H1 (cell line): ENCODE results near the gene WDR64. TPM values are rescaled to one million over a fixed set of nuclear protein-coding genes. Genes with fewer than 3 reads are reported as not detected.

ENCODE experiments used
- CTCF ChIA-PET: fragments of 300-600 bp; sonication (Branson Sonifier 250); formaldehyde crosslinking; loops from one replicate; lab custom pipeline; 2021; ENCODE audit not compliant: partially characterized antibody; lab: Charles Lee
- POLR2A ChIA-PET: fragments of 300-600 bp; sonication (Branson Sonifier 250); formaldehyde crosslinking; loops from one replicate; lab custom pipeline; 2021; ENCODE audit warnings: inconsistent platforms; ENCODE audit not compliant: partially characterized antibody; lab: Charles Lee
- DNase-seq, 2 experiments: peaks; one replicate each; pipeline versions ENCODE4 v3.0.0 to v3.0.0-alpha.2; 2010 to 2022; ENCODE audit warnings: low spot score in 2 of 2, low read depth in 1 of 2, mixed read lengths in 1 of 2
- FAIRE-seq: peaks from 2 replicates; lab custom pipeline; 2011; peaks lifted over from hg19 to GRCh38; lab: Jason Lieb, UNC
- H2AFZ ChIP-seq: 2 replicates; pipeline ENCODE4 v1.8.1; 2012; ENCODE audit warnings: low read length, inconsistent platforms
- H2AK5ac ChIP-seq: 2 replicates; pipeline ENCODE4 v1.6.1; 2013; ENCODE audit warnings: low read depth, low read length
- H2BK120ac ChIP-seq: replicated peaks from 2 replicates; pipeline ENCODE3; 2013; ENCODE audit warnings: low read depth, low read length, inconsistent platforms
- H2BK12ac ChIP-seq: 2 replicates; pipeline ENCODE4 v1.6.1; 2013; ENCODE audit warnings: low read depth, low read length
- H2BK15ac ChIP-seq: 2 replicates; pipeline ENCODE4 v1.6.1; 2013; ENCODE audit warnings: low read length
- H2BK20ac ChIP-seq: 2 replicates; pipeline ENCODE4 v1.6.1; 2013; ENCODE audit warnings: low read length
- H2BK5ac ChIP-seq: 2 replicates; pipeline ENCODE4 v1.6.1; 2013; ENCODE audit warnings: low read depth, low read length
- H3K14ac ChIP-seq: 2 replicates; pipeline ENCODE4 v1.6.1; 2013; ENCODE audit warnings: inconsistent platforms; ENCODE audit not compliant: insufficient read length
- H3K18ac ChIP-seq: 2 replicates; pipeline ENCODE4 v1.6.1; 2013; ENCODE audit warnings: low read length; ENCODE audit errors: extremely low read depth
- H3K23ac ChIP-seq: 2 replicates; pipeline ENCODE4 v1.6.1; 2013; ENCODE audit warnings: inconsistent platforms; ENCODE audit not compliant: insufficient read length
- H3K23me2 ChIP-seq: 2 replicates; pipeline ENCODE4 v1.6.1; 2013; ENCODE audit warnings: low read depth, low read length
- H3K27ac ChIP-seq: 2 replicates; pipeline ENCODE4 v1.6.1; 2011; ENCODE audit warnings: low read depth, low read length, inconsistent platforms
- H3K27me3 ChIP-seq, 4 experiments: replicated peaks in 1 of 4; 1 replicate in 1 of 4; 2 replicates in 3 of 4; pipeline versions ENCODE4 v1.6.1 to v1.8.1; 2011 to 2013; ENCODE audit warnings: low read length in 3 of 4, mild to moderate bottlenecking in 3 of 4, inconsistent platforms in 2 of 4, mixed read lengths in 2 of 4, moderate library complexity in 1 of 4; ENCODE audit not compliant: control insufficient read depth in 3 of 4, insufficient read depth in 3 of 4; ENCODE audit errors: extremely low read depth in 1 of 4
- H3K36me3 ChIP-seq, 4 experiments: 2 replicates each; pipeline versions ENCODE4 v1.6.1 to v1.8.1; 2011 to 2013; ENCODE audit warnings: mild to moderate bottlenecking in 4 of 4, low read length in 3 of 4, moderate library complexity in 2 of 4, control low read depth in 1 of 4, inconsistent platforms in 1 of 4; ENCODE audit not compliant: insufficient read depth in 4 of 4, control insufficient read depth in 2 of 4
- H3K4ac ChIP-seq: replicated peaks from 2 replicates; pipeline ENCODE3; 2013; ENCODE audit warnings: low read length, low read depth, mixed read lengths, inconsistent platforms; ENCODE audit not compliant: insufficient read length
- H3K4me1 ChIP-seq, 4 experiments: replicated peaks in 1 of 4; 1 replicate in 1 of 4; 2 replicates in 3 of 4; pipeline versions ENCODE4 v1.6.1 to v1.8.1; 2011 to 2013; ENCODE audit warnings: low read length in 3 of 4, inconsistent platforms in 2 of 4, mixed read lengths in 1 of 4; ENCODE audit not compliant: insufficient read depth in 4 of 4, control insufficient read depth in 3 of 4
- H3K4me2 ChIP-seq, 2 experiments: 2 replicates each; pipeline versions ENCODE4 v1.6.1 to v1.8.1; 2011 to 2013; ENCODE audit warnings: low read depth in 2 of 2, low read length in 2 of 2, control low read depth in 1 of 2, inconsistent platforms in 1 of 2, mild to moderate bottlenecking in 1 of 2; ENCODE audit not compliant: insufficient read depth in 1 of 2
- H3K4me3 ChIP-seq, 4 experiments: fragments of 200-600, 300-600 bp in 1 of 4; sonication (generic), shearing (Covaris generic), sonication (Bioruptor Twin) in 1 of 4; 2 replicates each; pipeline versions ENCODE4 v1.5.1 to v1.8.1; 2011 to 2016; ENCODE audit warnings: low read length in 4 of 4, low read depth in 3 of 4, control low read depth in 2 of 4, inconsistent platforms in 2 of 4, mild to moderate bottlenecking in 2 of 4, mixed read lengths in 1 of 4, moderate library complexity in 1 of 4; ENCODE audit not compliant: insufficient read depth in 2 of 4; ENCODE audit errors: extremely low read depth in 1 of 4
- H3K56ac ChIP-seq: replicated peaks from 2 replicates; pipeline ENCODE3; 2013; ENCODE audit warnings: low read depth, mild to moderate bottlenecking, mixed read lengths, low read length, inconsistent platforms; ENCODE audit not compliant: insufficient read length
- H3K79me1 ChIP-seq: 2 replicates; pipeline ENCODE4 v1.6.1; 2013; ENCODE audit warnings: low read depth, low read length, control low read depth
- H3K79me2 ChIP-seq, 2 experiments: 2 replicates each; pipeline versions ENCODE4 v1.6.1 to v1.8.1; 2012 to 2013; ENCODE audit warnings: low read length in 2 of 2, mild to moderate bottlenecking in 2 of 2, inconsistent platforms in 1 of 2; ENCODE audit not compliant: insufficient read depth in 2 of 2, control insufficient read depth in 1 of 2
- H3K9ac ChIP-seq, 4 experiments: replicated peaks in 1 of 4; 1 replicate in 1 of 4; 2 replicates in 3 of 4; pipeline versions ENCODE4 v1.6.1 to v1.8.1; 2011 to 2013; ENCODE audit warnings: low read depth in 3 of 4, low read length in 3 of 4, control low read depth in 2 of 4, mild to moderate bottlenecking in 2 of 4, moderate library complexity in 2 of 4, inconsistent platforms in 1 of 4; ENCODE audit errors: extremely low read depth in 1 of 4
- H3K9me3 ChIP-seq, 2 experiments: 2 replicates each; pipeline versions ENCODE4 v1.6.1 to v1.8.1; 2012 to 2013; ENCODE audit warnings: mild to moderate bottlenecking in 2 of 2, moderate library complexity in 2 of 2, control low read depth in 1 of 2, inconsistent platforms in 1 of 2, low read depth in 1 of 2, low read length in 1 of 2, mixed read lengths in 1 of 2; ENCODE audit not compliant: insufficient read depth in 2 of 2
- H4K20me1 ChIP-seq, 2 experiments: replicated peaks in 1 of 2; 2 replicates each; pipeline versions ENCODE3 to v1.8.1; 2011 to 2013; ENCODE audit warnings: inconsistent platforms in 2 of 2, low read length in 2 of 2, mild to moderate bottlenecking in 1 of 2; ENCODE audit not compliant: insufficient read depth in 2 of 2, control insufficient read depth in 1 of 2
- H4K5ac ChIP-seq: 2 replicates; pipeline ENCODE4 v1.6.1; 2013; ENCODE audit warnings: low read length, low read depth, mixed read lengths, inconsistent platforms; ENCODE audit not compliant: insufficient read length
- H4K8ac ChIP-seq: 2 replicates; pipeline ENCODE4 v1.8.0; 2013; ENCODE audit warnings: mild to moderate bottlenecking, moderate library complexity, low read length, inconsistent platforms; ENCODE audit not compliant: insufficient read depth; ENCODE audit errors: extremely low read depth
- H4K91ac ChIP-seq: replicated peaks from 2 replicates; pipeline ENCODE3; 2013; ENCODE audit warnings: low read length, mixed read lengths, inconsistent platforms; ENCODE audit not compliant: insufficient read length
- ASH2L ChIP-seq: fragments of 200-600, 300-600 bp; sonication (generic); IDR thresholded peaks from one replicate; pipeline ENCODE4 v1.7.1; 2017; ENCODE audit warnings: low read length
- HDAC2 ChIP-seq, 2 experiments: fragments of 300-600 bp in 1 of 2; sonication (generic) in 1 of 2; IDR thresholded peaks; 2 replicates each; pipeline ENCODE4 v1.6.1; 2011 to 2012; ENCODE audit warnings: low read depth in 2 of 2, low read length in 2 of 2, mild to moderate bottlenecking in 2 of 2, moderate library complexity in 2 of 2, borderline replicate concordance in 1 of 2, inconsistent platforms in 1 of 2
- POLR2AphosphoS5 ChIP-seq: IDR thresholded peaks from 2 replicates; pipeline ENCODE4 v1.6.1; 2011; ENCODE audit warnings: low read depth, low read length
- RBBP5 ChIP-seq: IDR thresholded peaks from 2 replicates; pipeline ENCODE4 v1.7.1; 2012; ENCODE audit warnings: low read depth, mild to moderate bottlenecking, inconsistent platforms, low read length, moderate library complexity, borderline replicate concordance
- SP1 ChIP-seq: IDR thresholded peaks from 2 replicates; pipeline ENCODE4 v1.6.1; 2011; ENCODE audit warnings: low read depth, low read length
- ZNF274 ChIP-seq: IDR thresholded peaks from 2 replicates; pipeline ENCODE4 v1.7.0; 2012; ENCODE audit warnings: low read length, borderline replicate concordance; ENCODE audit errors: extremely low read depth
- WGBS, 2 experiments: shearing (Covaris generic) in 1 of 2; methylation state at CpG; one replicate each; pipeline versions ENCODE4 v1.1.6 to v1.1.7; 2013 to 2015; ENCODE audit warnings: low lambda C conversion rate in 2 of 2, mixed read lengths in 2 of 2, inconsistent platforms in 1 of 2, low coverage in 1 of 2, missing lambda C conversion rate in 1 of 2; ENCODE audit not compliant: insufficient replicate concordance in 2 of 2, insufficient coverage in 1 of 2, insufficient read length in 1 of 2; ENCODE audit errors: extremely low coverage in 1 of 2, missing lambda C conversion rate in 1 of 2; 5-methylcytosine and 5-hydroxymethylcytosine counted together
- polyA plus RNA-seq, 7 experiments: library from polyadenylated mRNA; depleted of rRNA in 3 of 7; stranded (reverse) in 5 of 7; unstranded in 2 of 7; fragments of >200 nt in 5 of 7; fragments of 200-250 nt in 2 of 7; gene quantifications; 1 replicate in 5 of 7; 2 replicates in 1 of 7; 4 replicates in 1 of 7; pipeline versions ENCODE4 v1.2.1 to v1.2.3, GENCODE V29; 2011 to 2013; ENCODE audit warnings: missing spikeins in 2 of 7, mixed read lengths in 2 of 7
- total RNA-seq: library from RNA; stranded (reverse); fragmentation: NEBNext Ultra II Directional; extraction: Animal tissue kit (Norgen Biotek cat#: 25700); gene quantifications from 2 replicates; pipeline ENCODE4 v1.2.1, GENCODE V29; 2021

Gene WDR64
- total and polyA plus RNA-seq, 2 of the 8 experiments (the other 6 are each of a cell fraction or from before 2014, with no cell fraction given) = 0.02 TPM; not detected in 1

DNA sequence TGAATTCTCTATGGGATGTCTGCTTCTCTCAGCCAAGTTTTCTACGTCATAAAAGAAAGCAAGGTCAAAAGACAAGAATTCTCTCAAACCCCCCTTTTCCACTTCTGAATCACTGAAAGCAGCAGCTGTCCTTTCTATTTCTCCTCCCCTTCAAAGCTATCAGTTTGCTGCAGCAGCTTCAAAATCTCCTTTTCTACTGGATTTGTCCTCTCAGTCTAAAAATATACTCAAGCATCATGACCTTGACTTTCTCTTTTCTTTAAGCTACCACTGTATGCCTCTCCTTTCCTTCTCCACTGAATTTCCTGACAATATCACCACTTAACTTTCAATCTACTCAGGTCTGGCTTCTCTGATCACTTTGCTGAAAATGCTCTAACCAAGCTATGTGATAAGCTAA lies 1.9 kb downstream of the WDR64 start:
- ChIA-PET POLR2A (no interaction called here), CTCF (interaction anchor here (0.6 to 1.4 kb wide), 3 partner anchors 28 to 49 kb away, joined by 3 to 5 read pairs (median 4); no protein-coding TSS in a partner anchor)

More for the DNA sequence above, 1.9 kb downstream of the WDR64 start:
- Histone ChIP-seq H3K4me1 (no peaks in the 10 kb centered on the region), H3K79me2 (no peaks in the 10 kb centered on the region), H4K20me1 (no peaks in the 10 kb centered on the region), H2BK12ac (no peak overlapping the region), H3K4me2 (no peak overlapping the region), H3K36me3 (no peaks in the 10 kb centered on the region), H2BK120ac (no peak overlapping the region), H3K18ac (no peak overlapping the region), H3K56ac (no peak overlapping the region), H2BK15ac (no peak overlapping the region), H3K23ac (no peak overlapping the region), H3K9ac (no peak overlapping the region), H4K5ac (no peak overlapping the region), H3K27me3 (no peaks in the 10 kb centered on the region), H2BK20ac (no peak overlapping the region), H3K27ac (no peak overlapping the region), H2AFZ (no peak overlapping the region), H3K23me2 (peaks cover 1% of the 10 kb centered on the region; the same call in 1 of the 2 replicates), H3K9me3 (no peaks in the 10 kb centered on the region), H4K91ac (no peak overlapping the region), H3K14ac (no peak overlapping the region), H4K8ac (no peak overlapping the region), H3K4me3 (no peak overlapping the region), H3K79me1 (no peaks in the 10 kb centered on the region), H3K4ac (no peak overlapping the region), H2BK5ac (no peak overlapping the region), H2AK5ac (no peak overlapping the region)
- 85% methylated on average over 1 of the region's 1 CpG; no CpG with 5 or more reads in 1 of the 2 experiments for WGBS, 2 experiments
- TF ChIP-seq POLR2AphosphoS5 (no peak), ASH2L (no peak), RBBP5 (no peak), HDAC2 (IDR thresholded peaks at IDR 0.05; ENCODE audit: borderline replicate concordance in 1 of 2, low read depth in 2 of 2, low read length in 2 of 2) (no peak), SP1 (no peak), ZNF274 (no peak)
- DNase-seq (no peak), FAIRE-seq (no peak)
